ENCODE data around the gene ZNF385B. TPM values are rescaled to one million over a fixed set of nuclear protein-coding genes. Genes with fewer than 3 reads are reported as not detected.
A peak's percentile ranks its signal among the peaks of the same experiment; 100 is the strongest.

The ZNF385B gene
- total RNA-seq = 10 to 100 TPM; 37.4 to 40.3 TPM
- polyA plus RNA-seq (ENCODE audit: insufficient read depth, low read depth, low replicate concordance) = 28.1 TPM
- long read RNA-seq, donor 1 = 0 reads
- long read RNA-seq, donor 2 = 0 reads

DNA sequence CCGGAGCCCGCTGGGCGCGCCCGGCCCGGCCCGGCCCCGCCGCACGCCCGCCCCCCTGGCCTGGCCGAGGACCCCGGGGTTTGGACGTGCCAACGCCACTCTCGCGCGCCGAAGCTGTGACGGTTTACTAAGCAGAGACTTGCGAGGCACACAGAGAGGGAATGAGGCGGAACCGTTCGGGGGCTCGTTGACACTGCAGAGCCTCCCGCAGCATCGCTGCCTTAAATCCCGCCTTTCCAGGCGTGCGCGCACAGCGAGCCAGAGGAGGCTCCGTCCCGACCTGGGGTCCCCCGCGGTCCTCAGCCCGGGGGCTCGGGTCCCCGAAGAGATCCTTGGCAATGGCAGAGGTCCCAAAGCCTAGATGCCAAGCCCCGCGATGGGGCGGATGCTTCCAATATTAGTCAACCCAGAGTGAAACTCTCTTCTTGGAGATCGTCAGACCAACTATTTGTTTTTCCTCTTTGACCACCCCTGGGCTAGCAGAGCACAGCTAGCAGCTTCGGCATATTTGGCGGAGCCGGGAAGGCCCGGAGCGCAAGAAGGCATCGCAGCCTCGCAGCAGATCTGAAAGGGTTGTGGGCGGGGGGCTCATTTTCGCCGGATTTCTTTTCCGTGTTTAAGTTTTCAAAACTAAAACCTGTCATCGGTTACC lies at the start of gene ZNF385B:
ZNF385B (minus strand) TSS at position 197 of the 652 bp plus-strand sequence.
- peak; percentile 73 for DNase-seq
- H3K27ac ChIP-seq = peak within 1 kb of the TSS; percentile 68 to 74

DNA sequence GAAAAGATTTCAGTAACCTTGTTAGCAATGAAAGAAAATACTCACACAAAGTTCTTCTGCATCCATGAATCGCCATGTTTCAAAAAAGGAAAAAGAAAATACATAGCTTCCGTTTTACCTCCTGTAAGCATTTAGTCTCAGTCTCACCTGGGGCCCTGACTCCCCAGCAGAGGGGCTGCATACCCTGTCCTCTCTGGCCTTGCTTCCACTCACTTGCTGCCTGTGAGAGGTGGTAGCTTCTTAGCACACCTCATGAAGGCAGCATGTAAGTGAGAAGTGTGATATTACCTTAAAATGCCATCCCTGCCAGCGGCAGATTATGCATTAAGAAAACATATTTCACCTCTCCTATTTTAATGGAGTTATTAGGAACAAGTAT lies 49.3 kb upstream of the ZNF385B start:
- H3K4me1 ChIP-seq = no peaks in the 10 kb centered on the region
- H3K9me3 ChIP-seq = no peaks in the 10 kb centered on the region
- intact Hi-C loops (cut with DNase I; ENCODE audit: low total_unique reads) = no loop called here
- H3K27me3 ChIP-seq = no peaks in the 10 kb centered on the region
- no peak overlapping the region for H3K27ac ChIP-seq
- H3K36me3 ChIP-seq (ENCODE audit: low read depth, missing control alignments) = no peaks in the 10 kb centered on the region
- no peak for DNase-seq
- H3K4me3 ChIP-seq = no peak overlapping the region
- 67 to 71% methylated on average over 3 of the region's 3 CpGs for WGBS, 2 donors
- TF ChIP-seq POLR2A (IDR thresholded peaks at IDR 0.05) = no peak
- TF ChIP-seq, protein P1, sequence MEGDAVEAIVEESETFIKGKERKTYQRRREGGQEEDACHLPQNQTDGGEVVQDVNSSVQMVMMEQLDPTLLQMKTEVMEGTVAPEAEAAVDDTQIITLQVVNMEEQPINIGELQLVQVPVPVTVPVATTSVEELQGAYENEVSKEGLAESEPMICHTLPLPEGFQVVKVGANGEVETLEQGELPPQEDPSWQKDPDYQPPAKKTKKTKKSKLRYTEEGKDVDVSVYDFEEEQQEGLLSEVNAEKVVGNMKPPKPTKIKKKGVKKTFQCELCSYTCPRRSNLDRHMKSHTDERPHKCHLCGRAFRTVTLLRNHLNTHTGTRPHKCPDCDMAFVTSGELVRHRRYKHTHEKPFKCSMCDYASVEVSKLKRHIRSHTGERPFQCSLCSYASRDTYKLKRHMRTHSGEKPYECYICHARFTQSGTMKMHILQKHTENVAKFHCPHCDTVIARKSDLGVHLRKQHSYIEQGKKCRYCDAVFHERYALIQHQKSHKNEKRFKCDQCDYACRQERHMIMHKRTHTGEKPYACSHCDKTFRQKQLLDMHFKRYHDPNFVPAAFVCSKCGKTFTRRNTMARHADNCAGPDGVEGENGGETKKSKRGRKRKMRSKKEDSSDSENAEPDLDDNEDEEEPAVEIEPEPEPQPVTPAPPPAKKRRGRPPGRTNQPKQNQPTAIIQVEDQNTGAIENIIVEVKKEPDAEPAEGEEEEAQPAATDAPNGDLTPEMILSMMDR (IDR thresholded peaks at IDR 0.05) = no peak

More for the DNA sequence above, at the start of gene ZNF385B:
- TF ChIP-seq, protein P1 (IDR thresholded peaks at IDR 0.05) = no peak
- TF ChIP-seq POLR2A (IDR thresholded peaks at IDR 0.05) = no peak
- Histone ChIP-seq H3K4me3 (peak within 1 kb of the TSS; percentile 52 to 76), H3K27me3 (no peaks in the 10 kb centered on the region), H3K9me3 (no peaks in the 10 kb centered on the region), H3K4me1 (no peaks in the 10 kb centered on the region), H3K36me3 (ENCODE audit: low read depth, missing control alignments) (no peaks in the 10 kb centered on the region)
- WGBS, 2 donors = 4 to 5% methylated on average over 7 to 39 of the region's 55 CpGs
- intact Hi-C loops (cut with DNase I; ENCODE audit: low total_unique reads) = no loop called here

DNA sequence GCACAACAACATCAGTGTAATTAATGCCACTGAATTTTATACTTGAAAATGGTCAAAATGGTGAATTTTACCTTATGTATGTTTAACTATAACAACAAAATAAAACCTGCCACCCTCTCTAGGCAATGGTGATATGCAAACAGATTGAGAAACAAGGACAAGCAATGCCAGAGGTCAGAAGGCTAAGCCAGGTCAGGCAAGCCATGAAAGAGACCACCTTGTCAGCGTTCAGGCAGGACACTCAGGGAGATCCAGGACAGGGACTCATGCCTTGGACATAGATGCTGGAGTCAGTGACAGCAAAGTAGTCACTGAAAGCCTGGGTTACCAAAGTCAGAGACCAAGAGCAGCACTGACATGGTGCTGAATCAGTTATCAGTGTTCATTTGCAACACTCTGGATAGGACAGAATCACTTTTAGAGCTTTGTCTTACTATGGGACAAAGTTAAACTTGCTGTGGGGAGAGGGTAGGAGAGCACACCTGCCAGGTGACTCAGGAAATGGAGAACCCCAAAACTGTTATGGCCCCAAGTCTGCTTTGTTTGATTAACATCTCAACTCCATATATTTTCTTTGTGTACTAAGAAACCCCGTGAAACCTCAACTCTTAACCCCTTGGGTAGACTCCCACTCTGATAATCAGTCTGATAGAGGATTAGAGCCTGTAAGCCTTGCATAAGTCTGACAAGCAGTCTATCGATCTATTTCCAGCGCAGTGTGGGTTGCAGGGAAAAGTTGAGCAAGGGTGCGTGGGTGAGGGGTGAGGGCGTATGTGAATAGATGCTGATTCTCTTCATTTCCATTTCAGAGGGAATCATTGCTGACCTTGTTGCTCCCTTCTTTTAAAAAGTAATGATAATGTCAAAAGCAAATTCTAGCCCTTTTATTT lies 48.7 kb upstream of the ZNF385B start:
- Histone ChIP-seq H3K4me3 (no peak overlapping the region), H3K36me3 (ENCODE audit: low read depth, missing control alignments) (no peaks in the 10 kb centered on the region), H3K27me3 (no peaks in the 10 kb centered on the region), H3K4me1 (no peaks in the 10 kb centered on the region), H3K27ac (no peak overlapping the region), H3K9me3 (no peaks in the 10 kb centered on the region)
- no peak for TF ChIP-seq POLR2A (IDR thresholded peaks at IDR 0.05)
- TF ChIP-seq, protein P1 (IDR thresholded peaks at IDR 0.05) = no peak
- intact Hi-C loops (cut with DNase I; ENCODE audit: low total_unique reads) = no loop called here
- WGBS, 2 donors = 78% methylated on average over 6 of the region's 6 CpGs
- no peak for DNase-seq

DNA sequence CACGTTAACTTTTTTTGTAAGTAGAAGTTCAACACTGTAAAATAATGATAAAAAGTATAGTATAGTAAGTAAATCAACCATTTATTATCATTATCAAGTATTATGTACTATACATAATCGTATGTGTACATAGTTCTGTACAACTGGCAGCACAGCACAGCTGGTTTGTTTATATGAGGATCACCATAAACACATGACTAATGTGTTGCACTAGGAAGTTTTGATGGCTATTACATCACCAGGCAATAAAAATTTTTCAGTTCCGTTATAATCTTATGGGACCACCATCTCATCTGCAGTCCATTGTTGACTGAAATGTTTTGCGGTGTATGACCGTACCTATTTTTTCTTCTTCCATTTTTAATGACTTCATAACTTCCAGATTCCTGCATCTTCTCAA lies 39.2 kb upstream of the ZNF385B start:
- Histone ChIP-seq H3K4me3 (no peak overlapping the region), H3K36me3 (ENCODE audit: low read depth, missing control alignments) (no peaks in the 10 kb centered on the region), H3K9me3 (no peaks in the 10 kb centered on the region), H3K27me3 (no peaks in the 10 kb centered on the region), H3K4me1 (no peaks in the 10 kb centered on the region), H3K27ac (no peak overlapping the region)
- no peak for DNase-seq
- TF ChIP-seq, protein P1 (IDR thresholded peaks at IDR 0.05) = no peak
- TF ChIP-seq POLR2A (IDR thresholded peaks at IDR 0.05) = no peak
- 78 to 84% methylated on average over 5 of the region's 5 CpGs for WGBS, 2 donors
- intact Hi-C loops (cut with DNase I; ENCODE audit: low total_unique reads) = no loop called here
